ENCODE data around the gene DHX8. TPM values are rescaled to one million over a fixed set of nuclear protein-coding genes. Genes with fewer than 3 reads are reported as not detected.

Gene DHX8
- polyA plus RNA-seq, 1 of the 3 experiments (the other 2 are of a cell fraction) = 31.3 TPM

GRCh38 chr17:43453331-43453812, 30.4 kb upstream of the DHX8 start:
- no peak for DNase-seq
- H3K79me2 ChIP-seq (ENCODE audit: insufficient read depth) = no peaks in the 10 kb centered on the region
- no peak overlapping the region for H3K9ac ChIP-seq
- H2AFZ ChIP-seq (ENCODE audit: low read depth) = no peak overlapping the region
- no peak overlapping the region for H3K27ac ChIP-seq (ENCODE audit: low read depth in 2 of 2, low read length in 1 of 2)
- no peaks in the 10 kb centered on the region for H3F3A ChIP-seq (replicated peaks; ENCODE audit: insufficient read depth)
- no peaks in the 10 kb centered on the region for H3K36me3 ChIP-seq (replicated peaks in 1 of 2; ENCODE audit: control insufficient read depth in 1 of 2, insufficient read depth in 2 of 2, low read length in 1 of 2)
- H3K27me3 ChIP-seq (ENCODE audit: insufficient read depth) = no peaks in the 10 kb centered on the region
- no peaks in the 10 kb centered on the region for H4K20me1 ChIP-seq (ENCODE audit: insufficient read depth)
- H3K9me2 ChIP-seq = no peaks in the 10 kb centered on the region
- no peaks in the 10 kb centered on the region for H3K9me3 ChIP-seq
- no peak for TF ChIP-seq TEAD4 (IDR thresholded peaks at IDR 0.05; ENCODE audit: borderline replicate concordance, insufficient read depth)
- TF ChIP-seq SIN3A (IDR thresholded peaks at IDR 0.05; ENCODE audit: borderline replicate concordance, low read depth, low read length) = no peak
- no peak for TF ChIP-seq IRF3 (IDR thresholded peaks at IDR 0.05; ENCODE audit: low read depth, low read length)
- no peak for TF ChIP-seq MEF2A (IDR thresholded peaks at IDR 0.05; ENCODE audit: borderline replicate concordance, low read depth)
- no peak for TF ChIP-seq GATA2 (CRISPR knock-in tag; IDR thresholded peaks at IDR 0.05)
- no peak for TF ChIP-seq ELF1 (IDR thresholded peaks at IDR 0.05)
- TF ChIP-seq EZH2phosphoT487 (IDR thresholded peaks at IDR 0.05; ENCODE audit: borderline replicate concordance, low read depth) = no peak
- TF ChIP-seq RAD21 (IDR thresholded peaks at IDR 0.05; ENCODE audit: low read length) = no peak
- TF ChIP-seq PBX3 (IDR thresholded peaks at IDR 0.05) = no peak
- TF ChIP-seq YY1 (IDR thresholded peaks at IDR 0.05; ENCODE audit: low read depth) = no peak
- no peak for TF ChIP-seq GABPA (IDR thresholded peaks at IDR 0.05; ENCODE audit: low read depth)
- no peak for TF ChIP-seq TAF1 (IDR thresholded peaks at IDR 0.05; ENCODE audit: borderline replicate concordance, low read depth, low read length)
- no peak for TF ChIP-seq NFIC (IDR thresholded peaks at IDR 0.05; ENCODE audit: borderline replicate concordance)
- no peak for TF ChIP-seq CHD2 (IDR thresholded peaks at IDR 0.05; ENCODE audit: low read length, partially characterized antibody)
- no peak overlapping the region for H3K4me3 ChIP-seq (ENCODE audit: low read depth in 2 of 2, low read length in 1 of 2)
- 91% methylated on average over 11 of the region's 11 CpGs for WGBS (ENCODE audit: low lambda C conversion rate)
- H3K4me1 ChIP-seq (ENCODE audit: control insufficient read depth in 1 of 2, insufficient read depth in 2 of 2, low read depth in 1 of 2, low read length in 1 of 2) = peaks cover 4 to 6% of the 10 kb centered on the region in 2 experiments; a peak in 1 of 4 replicates
- ChIA-PET POLR2A (no interaction called here), CTCF (interaction anchor here (1.0 kb wide), 1 partner anchor 29 kb away, joined by 3 read pairs; no protein-coding TSS in a partner anchor)
- no peak overlapping the region for H3K4me2 ChIP-seq

GRCh38 chr17:43454868-43455267, 28.9 kb upstream of the DHX8 start:
- no peak overlapping the region for H3K4me2 ChIP-seq
- H3K4me3 ChIP-seq (ENCODE audit: low read depth in 2 of 2, low read length in 1 of 2) = no peak overlapping the region
- H3K79me2 ChIP-seq (ENCODE audit: insufficient read depth) = no peaks in the 10 kb centered on the region
- no peaks in the 10 kb centered on the region for H3K27me3 ChIP-seq (ENCODE audit: insufficient read depth)
- H3K9ac ChIP-seq = no peak overlapping the region
- CTCF ChIA-PET = interaction anchor here (1.5 to 2.5 kb wide), 2 partner anchors 29 to 61 kb away, joined by 4 to 6 read pairs; partner anchors contain the start of gene DHX8
- DNase-seq = no peak
- H3K27ac ChIP-seq (ENCODE audit: low read depth in 2 of 2, low read length in 1 of 2) = no peak overlapping the region
- H2AFZ ChIP-seq (ENCODE audit: low read depth) = no peak overlapping the region; the same call in 1 of the 2 replicates
- H4K20me1 ChIP-seq (ENCODE audit: insufficient read depth) = no peaks in the 10 kb centered on the region
- POLR2A ChIA-PET = no interaction called here
- H3K9me3 ChIP-seq = no peaks in the 10 kb centered on the region
- no peaks in the 10 kb centered on the region for H3K9me2 ChIP-seq
- no peaks in the 10 kb centered on the region for H3F3A ChIP-seq (replicated peaks; ENCODE audit: insufficient read depth)
- H3K4me1 ChIP-seq (ENCODE audit: control insufficient read depth in 1 of 2, insufficient read depth in 2 of 2, low read depth in 1 of 2, low read length in 1 of 2) = peaks cover 4 to 6% of the 10 kb centered on the region in 2 experiments; a peak in 1 of 4 replicates
- WGBS (ENCODE audit: low lambda C conversion rate) = 33% methylated on average over 1 of the region's 1 CpG
- no peaks in the 10 kb centered on the region for H3K36me3 ChIP-seq (replicated peaks in 1 of 2; ENCODE audit: control insufficient read depth in 1 of 2, insufficient read depth in 2 of 2, low read length in 1 of 2)
- no peak for TF ChIP-seq FOSL2 (IDR thresholded peaks at IDR 0.05; ENCODE audit: borderline replicate concordance, low read depth)
- no peak for TF ChIP-seq TAF1 (IDR thresholded peaks at IDR 0.05; ENCODE audit: borderline replicate concordance, low read depth, low read length)
- TF ChIP-seq RFX5 (IDR thresholded peaks at IDR 0.05; ENCODE audit: low read length) = no peak
- no peak for TF ChIP-seq MXI1 (IDR thresholded peaks at IDR 0.05; ENCODE audit: low read depth, low read length)
- TF ChIP-seq EP300 (IDR thresholded peaks at IDR 0.05; ENCODE audit: borderline replicate concordance in 1 of 2, low read depth in 1 of 2, low read length in 1 of 2) = no peak
- TF ChIP-seq RCOR1 (IDR thresholded peaks at IDR 0.05; ENCODE audit: low read length) = no peak
- no peak for TF ChIP-seq MEF2A (IDR thresholded peaks at IDR 0.05; ENCODE audit: borderline replicate concordance, low read depth)
- TF ChIP-seq SMC3 (IDR thresholded peaks at IDR 0.05; ENCODE audit: low read depth, low read length) = no peak
- no peak for TF ChIP-seq NRF1 (IDR thresholded peaks at IDR 0.05; ENCODE audit: low read depth, low read length)
- no peak for TF ChIP-seq NFIC (IDR thresholded peaks at IDR 0.05; ENCODE audit: borderline replicate concordance)
- no peak for TF ChIP-seq GATA2 (CRISPR knock-in tag; IDR thresholded peaks at IDR 0.05)
- TF ChIP-seq EZH2phosphoT487 (IDR thresholded peaks at IDR 0.05; ENCODE audit: borderline replicate concordance, low read depth) = no peak

Data from SK-N-SH (cell line).